ENCODE measurements around the gene CELF4.

DNA sequence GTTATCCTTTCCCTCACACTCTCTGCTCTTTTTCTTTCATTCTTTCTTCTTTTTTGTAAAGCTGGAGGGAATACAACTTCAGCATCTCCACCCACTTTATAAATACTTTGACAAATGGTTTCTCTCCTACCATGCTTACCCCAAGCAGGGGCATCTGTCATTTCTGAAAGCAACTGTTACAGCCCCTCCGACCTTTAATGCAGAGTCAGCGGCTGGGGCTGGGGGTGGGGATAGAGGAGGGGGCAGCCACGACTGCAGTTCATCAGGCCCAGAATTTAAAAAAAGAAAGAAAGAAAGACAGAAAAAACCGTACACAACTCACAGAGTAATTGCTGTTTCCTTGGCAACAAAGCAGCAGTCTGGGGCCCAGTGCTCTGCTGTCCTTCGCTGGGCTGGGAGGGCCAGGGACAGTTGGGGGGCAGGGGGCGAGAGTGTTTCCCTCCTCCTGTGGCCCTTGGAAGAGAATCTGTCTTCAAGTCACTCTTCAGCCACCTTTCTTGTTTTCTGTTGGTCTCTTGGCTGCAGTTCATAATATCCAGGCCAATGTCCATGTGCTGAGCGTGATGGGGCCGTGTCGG, 53.8 kb downstream of the CELF4 start:
- TF ChIP-seq, protein P1, sequence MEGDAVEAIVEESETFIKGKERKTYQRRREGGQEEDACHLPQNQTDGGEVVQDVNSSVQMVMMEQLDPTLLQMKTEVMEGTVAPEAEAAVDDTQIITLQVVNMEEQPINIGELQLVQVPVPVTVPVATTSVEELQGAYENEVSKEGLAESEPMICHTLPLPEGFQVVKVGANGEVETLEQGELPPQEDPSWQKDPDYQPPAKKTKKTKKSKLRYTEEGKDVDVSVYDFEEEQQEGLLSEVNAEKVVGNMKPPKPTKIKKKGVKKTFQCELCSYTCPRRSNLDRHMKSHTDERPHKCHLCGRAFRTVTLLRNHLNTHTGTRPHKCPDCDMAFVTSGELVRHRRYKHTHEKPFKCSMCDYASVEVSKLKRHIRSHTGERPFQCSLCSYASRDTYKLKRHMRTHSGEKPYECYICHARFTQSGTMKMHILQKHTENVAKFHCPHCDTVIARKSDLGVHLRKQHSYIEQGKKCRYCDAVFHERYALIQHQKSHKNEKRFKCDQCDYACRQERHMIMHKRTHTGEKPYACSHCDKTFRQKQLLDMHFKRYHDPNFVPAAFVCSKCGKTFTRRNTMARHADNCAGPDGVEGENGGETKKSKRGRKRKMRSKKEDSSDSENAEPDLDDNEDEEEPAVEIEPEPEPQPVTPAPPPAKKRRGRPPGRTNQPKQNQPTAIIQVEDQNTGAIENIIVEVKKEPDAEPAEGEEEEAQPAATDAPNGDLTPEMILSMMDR (IDR thresholded peaks at IDR 0.05; ENCODE audit: low read depth, low read length, poor library complexity, severe bottlenecking), result no peak
- TF ChIP-seq EZH2phosphoT487 (IDR thresholded peaks at IDR 0.05; ENCODE audit: borderline replicate concordance, low read length), result no peak
